Measurements from ENCODE around the gene PLXNA1.

Gene PLXNA1

GRCh38 chr3:127029658-127030507, 47.0 kb downstream of the PLXNA1 start:
- TF ChIP-seq SPI1 (IDR thresholded peaks at IDR 0.05; ENCODE audit: low read depth, low read length) (no peak), POLR2A (IDR thresholded peaks at IDR 0.05; ENCODE audit: low read depth, low read length) (no peak), POLR2AphosphoS5 (IDR thresholded peaks at IDR 0.05; ENCODE audit: low read depth, low read length) (no peak), PAX5 (IDR thresholded peaks at IDR 0.05; ENCODE audit: insufficient read depth, low read length, severe bottlenecking) (no peak), TAF1 (IDR thresholded peaks at IDR 0.05; ENCODE audit: low read depth, low read length) (no peak)
- DNase-seq (ENCODE audit: insufficient read length, low spot score) (no peak), FAIRE-seq (no peak)

GRCh38 chr3:127030508-127031412, 47.8 kb downstream of the PLXNA1 start:
- TF ChIP-seq POLR2AphosphoS5 (IDR thresholded peaks at IDR 0.05; ENCODE audit: low read depth, low read length): no peak
- TF ChIP-seq PAX5 (IDR thresholded peaks at IDR 0.05; ENCODE audit: insufficient read depth, low read length, severe bottlenecking): no peak
- no peak for TF ChIP-seq SPI1 (IDR thresholded peaks at IDR 0.05; ENCODE audit: low read depth, low read length)
- no peak for TF ChIP-seq POU2F2 (IDR thresholded peaks at IDR 0.05; ENCODE audit: low read depth, low read length)
- TF ChIP-seq TAF1 (IDR thresholded peaks at IDR 0.05; ENCODE audit: low read depth, low read length): no peak
- TF ChIP-seq POLR2A (IDR thresholded peaks at IDR 0.05; ENCODE audit: low read depth, low read length): no peak
- FAIRE-seq (no peak), DNase-seq (ENCODE audit: insufficient read length, low spot score) (no peak)

GRCh38 chr3:127031413-127031810, 48.5 kb downstream of the PLXNA1 start:
- TF ChIP-seq POLR2AphosphoS5 (IDR thresholded peaks at IDR 0.05; ENCODE audit: low read depth, low read length) (no peak), PAX5 (IDR thresholded peaks at IDR 0.05; ENCODE audit: insufficient read depth, low read length, severe bottlenecking) (no peak), SPI1 (IDR thresholded peaks at IDR 0.05; ENCODE audit: low read depth, low read length) (no peak), POU2F2 (IDR thresholded peaks at IDR 0.05; ENCODE audit: low read depth, low read length) (no peak), TAF1 (IDR thresholded peaks at IDR 0.05; ENCODE audit: low read depth, low read length) (no peak), POLR2A (IDR thresholded peaks at IDR 0.05; ENCODE audit: low read depth, low read length) (no peak)
- FAIRE-seq: no peak
- DNase-seq (ENCODE audit: insufficient read length, low spot score): no peak

GRCh38 chr3:127031845-127032244, 48.9 kb downstream of the PLXNA1 start:
- TF ChIP-seq POU2F2 (IDR thresholded peaks at IDR 0.05; ENCODE audit: low read depth, low read length): no peak

GRCh38 chr3:127032296-127032990, 49.5 kb downstream of the PLXNA1 start:
- FAIRE-seq (no peak), DNase-seq (ENCODE audit: insufficient read length, low spot score) (no peak)
- TF ChIP-seq POLR2AphosphoS5 (IDR thresholded peaks at IDR 0.05; ENCODE audit: low read depth, low read length) (no peak), PAX5 (IDR thresholded peaks at IDR 0.05; ENCODE audit: insufficient read depth, low read length, severe bottlenecking) (no peak), POLR2A (IDR thresholded peaks at IDR 0.05; ENCODE audit: low read depth, low read length) (no peak), SPI1 (IDR thresholded peaks at IDR 0.05; ENCODE audit: low read depth, low read length) (no peak), TAF1 (IDR thresholded peaks at IDR 0.05; ENCODE audit: low read depth, low read length) (no peak), POU2F2 (IDR thresholded peaks at IDR 0.05; ENCODE audit: low read depth, low read length) (no peak)

More at GRCh38 chr3:127031845-127032244, 48.9 kb downstream of the PLXNA1 start:
- no peak for FAIRE-seq
- DNase-seq (ENCODE audit: insufficient read length, low spot score): no peak

Data from GM12891 (cell line).